ENCODE data around the gene MTHFD2. TPM values are rescaled to one million over a fixed set of nuclear protein-coding genes. Genes with fewer than 3 reads are reported as not detected.

MTHFD2 gene
- total RNA-seq, 2 experiments from 2014 or later: 518 to 525 TPM

Other genes starting within 250 kb of the MTHFD2 start
- 10 to 100 TPM; 10.5 to 11.8 TPM for gene TET3, start 213.7 kb upstream of the MTHFD2 start, total RNA-seq
- 10 to 100 TPM; 97.2 to 99.8 TPM for gene BOLA3, start 50.7 kb upstream of the MTHFD2 start, total RNA-seq
- gene MOB1A, start 19.7 kb upstream of the MTHFD2 start, total RNA-seq: 100 to 1,000 TPM; 159 to 170 TPM
- gene SLC4A5, start 144.8 kb downstream of the MTHFD2 start, total RNA-seq: 1 to 10 TPM; 2.9 to 3.1 TPM
- gene DCTN1, start 181.7 kb downstream of the MTHFD2 start, total RNA-seq: 10 to 100 TPM; 75.6 to 79.5 TPM
- 1 to 10 TPM; 2.4 to 2.8 TPM for gene C2orf81, start 223.0 kb downstream of the MTHFD2 start, total RNA-seq
- 100 to 1,000 TPM; 101 TPM for gene WDR54, start 223.1 kb downstream of the MTHFD2 start, total RNA-seq
- gene RTKN, start 243.3 kb downstream of the MTHFD2 start, total RNA-seq: 1 to 10 TPM; 1.4 to 1.6 TPM

Data from activated CD4-positive, alpha-beta memory T cell treated with anti-CD3 and anti-CD28 coated beads for 36 hours (primary cell).